ENCODE measurements around the gene TRPM2. TPM values are rescaled to one million over a fixed set of nuclear protein-coding genes. Genes with fewer than 3 reads are reported as not detected.

The TRPM2 gene
- total and polyA plus RNA-seq, 2 of the 8 experiments (the other 6 are each of a cell fraction or from before 2014, with no cell fraction given) = 0.27 to 0.28 TPM

GRCh38 chr21:44360159-44360558 lies 6.7 kb downstream of the TRPM2 start:
- H3K9ac ChIP-seq (replicated peaks in 1 of 4; ENCODE audit: extremely low read depth in 1 of 4, low read depth in 3 of 4, low read length in 3 of 4) = no peak overlapping the region
- H2BK12ac ChIP-seq (ENCODE audit: low read depth, low read length) = no peak overlapping the region
- no peak overlapping the region for H2AK5ac ChIP-seq (ENCODE audit: low read depth, low read length)
- H3K79me2 ChIP-seq (ENCODE audit: control insufficient read depth in 1 of 2, insufficient read depth in 2 of 2, low read length in 2 of 2) = no peaks in the 10 kb centered on the region
- no peak for FAIRE-seq
- H4K5ac ChIP-seq (ENCODE audit: insufficient read length, low read depth, low read length) = no peak overlapping the region
- H3K23me2 ChIP-seq (ENCODE audit: low read depth, low read length) = no peaks in the 10 kb centered on the region
- H2AFZ ChIP-seq (ENCODE audit: low read length) = no peak overlapping the region
- H3K4me3 ChIP-seq (ENCODE audit: extremely low read depth in 1 of 4, insufficient read depth in 2 of 4, low read depth in 3 of 4, low read length in 4 of 4) = no peak overlapping the region
- H3K36me3 ChIP-seq (ENCODE audit: control insufficient read depth in 2 of 4, insufficient read depth in 4 of 4, low read length in 3 of 4) = no peaks in the 10 kb centered on the region
- H4K91ac ChIP-seq (replicated peaks; ENCODE audit: insufficient read length, low read length) = no peak overlapping the region
- H3K14ac ChIP-seq (ENCODE audit: insufficient read length) = no peak overlapping the region
- no peaks in the 10 kb centered on the region; a peak in 1 of 7 replicates for H3K4me1 ChIP-seq (replicated peaks in 1 of 4; ENCODE audit: control insufficient read depth in 3 of 4, insufficient read depth in 4 of 4, low read length in 3 of 4)
- WGBS, 2 experiments (ENCODE audit: extremely low coverage in 1 of 2, insufficient coverage in 1 of 2, insufficient read length in 1 of 2, insufficient replicate concordance in 2 of 2, low coverage in 1 of 2, low lambda C conversion rate in 2 of 2, missing lambda C conversion rate in 1 of 2) = 85% methylated on average over 8 of the region's 8 CpGs; no CpG with 5 or more reads in 1 of the 2 experiments
- DNase-seq (ENCODE audit: low read depth in 1 of 2, low spot score in 2 of 2) = no peak
- no peak overlapping the region for H3K4ac ChIP-seq (replicated peaks; ENCODE audit: insufficient read length, low read depth, low read length)
- no peak overlapping the region for H3K27ac ChIP-seq (ENCODE audit: low read depth, low read length)
- POLR2A ChIA-PET (ENCODE audit: partially characterized antibody) = interaction anchor here (1.0 to 1.2 kb wide), 2 partner anchors 16 to 18 kb away, joined by 3 read pairs; no protein-coding TSS in a partner anchor
- no peaks in the 10 kb centered on the region for H4K20me1 ChIP-seq (replicated peaks in 1 of 2; ENCODE audit: control insufficient read depth in 1 of 2, insufficient read depth in 2 of 2, low read length in 2 of 2)
- H3K79me1 ChIP-seq (ENCODE audit: low read depth, low read length) = no peaks in the 10 kb centered on the region
- no peak overlapping the region for H3K18ac ChIP-seq (ENCODE audit: extremely low read depth, low read length)
- no peak overlapping the region; the same call in 1 of the 2 replicates for H4K8ac ChIP-seq (ENCODE audit: extremely low read depth, insufficient read depth, low read length)
- H3K23ac ChIP-seq (ENCODE audit: insufficient read length) = no peak overlapping the region
- H3K27me3 ChIP-seq (replicated peaks in 1 of 4; ENCODE audit: control insufficient read depth in 3 of 4, extremely low read depth in 1 of 4, insufficient read depth in 3 of 4, low read length in 3 of 4) = no peaks in the 10 kb centered on the region; a peak in 1 of 7 replicates
- H3K9me3 ChIP-seq (ENCODE audit: insufficient read depth in 2 of 2, low read depth in 1 of 2, low read length in 1 of 2) = no peaks in the 10 kb centered on the region
- no peak overlapping the region for H3K4me2 ChIP-seq (ENCODE audit: insufficient read depth in 1 of 2, low read depth in 2 of 2, low read length in 2 of 2)
- no peak overlapping the region for H3K56ac ChIP-seq (replicated peaks; ENCODE audit: insufficient read length, low read depth, low read length)
- H2BK120ac ChIP-seq (replicated peaks; ENCODE audit: low read depth, low read length) = no peak overlapping the region
- no peak overlapping the region for H2BK20ac ChIP-seq (ENCODE audit: low read length)
- no peak for TF ChIP-seq CREB1 (IDR thresholded peaks at IDR 0.05)
- TF ChIP-seq, protein P1, sequence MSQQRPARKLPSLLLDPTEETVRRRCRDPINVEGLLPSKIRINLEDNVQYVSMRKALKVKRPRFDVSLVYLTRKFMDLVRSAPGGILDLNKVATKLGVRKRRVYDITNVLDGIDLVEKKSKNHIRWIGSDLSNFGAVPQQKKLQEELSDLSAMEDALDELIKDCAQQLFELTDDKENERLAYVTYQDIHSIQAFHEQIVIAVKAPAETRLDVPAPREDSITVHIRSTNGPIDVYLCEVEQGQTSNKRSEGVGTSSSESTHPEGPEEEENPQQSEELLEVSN (IDR thresholded peaks at IDR 0.05) = 0 out of 2 replicates have a peak, but pooled peaks have one; percentile 16
- H2BK5ac ChIP-seq (ENCODE audit: low read depth, low read length) = no peak overlapping the region
- CTCF ChIA-PET (ENCODE audit: partially characterized antibody) = interaction anchor here (0.6 to 1.5 kb wide), 11 partner anchors 9 to 355 kb away, joined by 3 to 11 read pairs (median 3); no protein-coding TSS in a partner anchor
- no peak overlapping the region for H2BK15ac ChIP-seq (ENCODE audit: low read length)

All from H1 (cell line).